HepG2 (cell line): ENCODE results near the gene STPG4. TPM values are rescaled to one million over a fixed set of nuclear protein-coding genes. Genes with fewer than 3 reads are reported as not detected.

Source experiments
- ATF1 ChIP-seq: IDR thresholded peaks from 2 replicates; pipeline ENCODE4 v1.6.1; 2016; ENCODE audit warnings: mild to moderate bottlenecking, control low read depth
- ATF7 ChIP-seq, 2 experiments: fragments of 450-650 bp in 1 of 2; sonication (generic) in 1 of 2; formaldehyde crosslinking in 1 of 2; IDR thresholded peaks; 2 replicates each; pipeline versions ENCODE4 v1.4.0 to v1.6.1; 2016 to 2020; ENCODE audit warnings: antibody characterized with exemption in 1 of 2, mild to moderate bottlenecking in 1 of 2, missing genetic modification reagents in 1 of 2
- E2F5 ChIP-seq: sonication (generic); formaldehyde crosslinking; conservative IDR thresholded peaks from 2 replicates; pipeline ENCODE4 v1.4.0; 2020; ENCODE audit warnings: missing genetic modification reagents
- FOXP1 ChIP-seq, 2 experiments: fragments of 450-650 bp in 1 of 2; IDR thresholded peaks; 2 replicates each; pipeline ENCODE4 v1.6.1; 2017 to 2018; ENCODE audit warnings: antibody characterized with exemption in 1 of 2
- HNF4G ChIP-seq, 2 experiments: sonication (generic) in 1 of 2; formaldehyde crosslinking in 1 of 2; IDR thresholded peaks; 2 replicates each; pipeline versions ENCODE4 v1.4.0 to v1.6.1; 2011 to 2020; ENCODE audit warnings: borderline replicate concordance in 2 of 2, low read depth in 2 of 2, mild to moderate bottlenecking in 2 of 2, low read length in 1 of 2, missing genetic modification reagents in 1 of 2, moderate library complexity in 1 of 2
- HOXA9 ChIP-seq: sonication (generic); formaldehyde crosslinking; IDR thresholded peaks from 2 replicates; pipeline ENCODE4 v1.8.1; 2022; ENCODE audit warnings: missing genetic modification reagents, mild to moderate bottlenecking, moderate library complexity, borderline replicate concordance
- MXD1 ChIP-seq: sonication (generic); formaldehyde crosslinking; IDR thresholded peaks from 2 replicates; pipeline ENCODE4 v1.4.0; 2020; ENCODE audit warnings: mild to moderate bottlenecking, missing genetic modification reagents
- SNAPC4 ChIP-seq: sonication (generic); formaldehyde crosslinking; IDR thresholded peaks from 2 replicates; pipeline ENCODE4 v1.4.0; 2020; ENCODE audit warnings: mild to moderate bottlenecking, missing genetic modification reagents
- U2AF2 ChIP-seq: fragments of 200-400 bp; formaldehyde crosslinking; IDR thresholded peaks from 2 replicates; pipeline ENCODE4 v1.6.1; 2017; ENCODE audit warnings: low read depth, mild to moderate bottlenecking, low read length
- ZBTB38 ChIP-seq: sonication (generic); formaldehyde crosslinking; IDR thresholded peaks from 2 replicates; pipeline ENCODE4 v1.5.1; 2020; ENCODE audit warnings: mild to moderate bottlenecking, missing genetic modification reagents
- ZFX ChIP-seq: sonication (generic); formaldehyde crosslinking; IDR thresholded peaks from 2 replicates; pipeline ENCODE4 v1.4.0; 2020; ENCODE audit warnings: mild to moderate bottlenecking, low read depth, missing genetic modification reagents, moderate library complexity
- ZMAT3 ChIP-seq: sonication (generic); formaldehyde crosslinking; conservative IDR thresholded peaks from 2 replicates; pipeline ENCODE4 v1.7.0; 2021; ENCODE audit warnings: missing genetic modification reagents
- ZNF30 ChIP-seq: sonication (generic); formaldehyde crosslinking; IDR thresholded peaks from 2 replicates; pipeline ENCODE4 v1.5.0; 2020; ENCODE audit warnings: mild to moderate bottlenecking, missing genetic modification reagents
- ZNF337 ChIP-seq: sonication (generic); formaldehyde crosslinking; IDR thresholded peaks from 2 replicates; pipeline ENCODE4 v1.5.1; 2020; ENCODE audit warnings: missing genetic modification reagents, low read depth, mild to moderate bottlenecking, borderline replicate concordance
- ZNF713 ChIP-seq: sonication (generic); formaldehyde crosslinking; IDR thresholded peaks from 2 replicates; pipeline ENCODE4 v1.4.0; 2020; ENCODE audit warnings: mild to moderate bottlenecking, missing genetic modification reagents
- polyA plus RNA-seq, 8 experiments: library from polyadenylated mRNA; depleted of rRNA in 3 of 8; stranded (reverse) in 7 of 8; unstranded in 1 of 8; fragments of >200 nt; fragmentation: Illumina TruSeq in 4 of 8; extraction: Trizol in 4 of 8; gene quantifications; 2 replicates each; pipeline versions ENCODE4 v1.2.1 to v1.2.3, GENCODE V29; 2011 to 2016; ENCODE audit warnings: low read depth in 4 of 8, missing spikeins in 1 of 8, mixed read lengths in 1 of 8; ENCODE audit not compliant: insufficient read depth in 1 of 8
- total RNA-seq, 5 experiments: library from RNA; depleted of rRNA; stranded (reverse); fragments of >200 nt; fragmentation: Illumina TruSeq; extraction: Trizol; gene quantifications; 2 replicates each; pipeline ENCODE4 v1.2.3, GENCODE V29; 2016; ENCODE audit warnings: low read depth in 1 of 5
- TF ChIP-seq, protein P1 (sequence below): sonication (generic); formaldehyde crosslinking; IDR thresholded peaks from 2 replicates; pipeline ENCODE4 v1.4.0; 2020; ENCODE audit warnings: missing genetic modification reagents

The STPG4 gene
- total and polyA plus RNA-seq, 2 of the 13 experiments (the other 11 are each of a cell fraction or from before 2014, with no cell fraction given): 0.11 to 0.15 TPM

- TF ChIP-seq ZNF337 (0 out of 2 replicates have a peak, but pooled peaks have one; percentile 36), SNAPC4 (CRISPR knock-in tag) (no peak), ZNF30 (CRISPR knock-in tag) (no peak), U2AF2 (no peak), ATF7 (IDR thresholded peaks at IDR 0.05) (peak; percentile 46), ATF7 (CRISPR knock-in tag; IDR thresholded peaks at IDR 0.05) (peak; percentile 57; the same call in 1 of the 2 replicates), MXD1 (no peak), ZFX (no peak; the same call in 1 of the 2 replicates), ZMAT3 (CRISPR knock-in tag) (0 out of 2 replicates have a peak, but pooled peaks have one; percentile 9), ZBTB38 (peak; percentile 76), HNF4G (IDR thresholded peaks at IDR 0.05; ENCODE audit: borderline replicate concordance, low read depth, low read length) (peak; percentile 99), HNF4G (CRISPR knock-in tag; IDR thresholded peaks at IDR 0.05; ENCODE audit: borderline replicate concordance, low read depth) (peak; percentile 95), ATF1 (CRISPR knock-in tag) (0 out of 2 replicates have a peak, but pooled peaks have one; percentile 63), FOXP1 (IDR thresholded peaks at IDR 0.05) (peak; percentile 91), FOXP1 (CRISPR knock-in tag; IDR thresholded peaks at IDR 0.05) (peak; percentile 97), ZNF713 (CRISPR knock-in tag) (no peak), HOXA9 (CRISPR knock-in tag) (0 out of 2 replicates have a peak, but pooled peaks have one; percentile 35), E2F5 (CRISPR knock-in tag) (no peak)
- TF ChIP-seq, protein P1, sequence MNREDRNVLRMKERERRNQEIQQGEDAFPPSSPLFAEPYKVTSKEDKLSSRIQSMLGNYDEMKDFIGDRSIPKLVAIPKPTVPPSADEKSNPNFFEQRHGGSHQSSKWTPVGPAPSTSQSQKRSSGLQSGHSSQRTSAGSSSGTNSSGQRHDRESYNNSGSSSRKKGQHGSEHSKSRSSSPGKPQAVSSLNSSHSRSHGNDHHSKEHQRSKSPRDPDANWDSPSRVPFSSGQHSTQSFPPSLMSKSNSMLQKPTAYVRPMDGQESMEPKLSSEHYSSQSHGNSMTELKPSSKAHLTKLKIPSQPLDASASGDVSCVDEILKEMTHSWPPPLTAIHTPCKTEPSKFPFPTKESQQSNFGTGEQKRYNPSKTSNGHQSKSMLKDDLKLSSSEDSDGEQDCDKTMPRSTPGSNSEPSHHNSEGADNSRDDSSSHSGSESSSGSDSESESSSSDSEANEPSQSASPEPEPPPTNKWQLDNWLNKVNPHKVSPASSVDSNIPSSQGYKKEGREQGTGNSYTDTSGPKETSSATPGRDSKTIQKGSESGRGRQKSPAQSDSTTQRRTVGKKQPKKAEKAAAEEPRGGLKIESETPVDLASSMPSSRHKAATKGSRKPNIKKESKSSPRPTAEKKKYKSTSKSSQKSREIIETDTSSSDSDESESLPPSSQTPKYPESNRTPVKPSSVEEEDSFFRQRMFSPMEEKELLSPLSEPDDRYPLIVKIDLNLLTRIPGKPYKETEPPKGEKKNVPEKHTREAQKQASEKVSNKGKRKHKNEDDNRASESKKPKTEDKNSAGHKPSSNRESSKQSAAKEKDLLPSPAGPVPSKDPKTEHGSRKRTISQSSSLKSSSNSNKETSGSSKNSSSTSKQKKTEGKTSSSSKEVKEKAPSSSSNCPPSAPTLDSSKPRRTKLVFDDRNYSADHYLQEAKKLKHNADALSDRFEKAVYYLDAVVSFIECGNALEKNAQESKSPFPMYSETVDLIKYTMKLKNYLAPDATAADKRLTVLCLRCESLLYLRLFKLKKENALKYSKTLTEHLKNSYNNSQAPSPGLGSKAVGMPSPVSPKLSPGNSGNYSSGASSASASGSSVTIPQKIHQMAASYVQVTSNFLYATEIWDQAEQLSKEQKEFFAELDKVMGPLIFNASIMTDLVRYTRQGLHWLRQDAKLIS (CRISPR knock-in tag): peak; percentile 27; the same call in 1 of the 2 replicates
Measured at GRCh38 chr2:47078541-47079482, 76.3 kb downstream of the STPG4 start (continued).
